HCT116 (cell line): ENCODE measurements around the gene EVL. TPM values are rescaled to one million over a fixed set of nuclear protein-coding genes. Genes with fewer than 3 reads are reported as not detected.

Experiments used
- ATAC-seq: fragments of 200-7000 bp; cut with Tn5 transposase; 2 replicates; pipeline ENCODE4 v1.9.1; 2020; ENCODE audit warnings: mild to moderate bottlenecking, moderate library complexity
- BruUV-seq: library from RNA; stranded (reverse); fragments of 400-500 nt; replicated peaks from 2 replicates; lab custom pipeline; 2021; lab: Mats Ljungman, UMichigan
- CTCF ChIA-PET: fragments of 300-600 bp; sonication (Branson Sonifier 250); formaldehyde crosslinking; loops from one replicate; lab custom pipeline; 2021; ENCODE audit warnings: antibody characterized with exemption; lab: Charles Lee
- POLR2A ChIA-PET: fragments of 300-600, 350-600 bp; sonication (Branson Sonifier 250); formaldehyde crosslinking; loops from one replicate; lab custom pipeline; 2021; ENCODE audit warnings: antibody characterized with exemption; lab: Charles Lee
- RAD21 ChIA-PET, 2 experiments: fragments of 300-600 bp; sonication (Branson Sonifier 250); formaldehyde crosslinking; loops; one replicate each; lab custom pipeline; 2023; ENCODE audit warnings: low total read pairs in 2 of 2; ENCODE audit not compliant: uncharacterized antibody in 2 of 2, unreplicated experiment in 2 of 2, low non-redundant PET in 1 of 2; lab: Charles Lee
- DNase-seq: peaks from one replicate; pipeline ENCODE4 v3.0.0-alpha.2; 2010; ENCODE audit warnings: low read depth, low spot score
- H2AFZ ChIP-seq: fragments of 200-600 bp; shearing (Covaris generic), sonication (generic); 2 replicates; pipeline ENCODE4 v1.6.1; 2017; ENCODE audit warnings: low read depth, mixed run types, mixed read lengths, antibody characterized with exemption, low read length; ENCODE audit not compliant: poor library complexity, severe bottlenecking
- H3K27ac ChIP-seq: 2 replicates; pipeline ENCODE4 v1.5.1; 2012; ENCODE audit warnings: low read depth, low read length
- H3K27me3 ChIP-seq: fragments of 200-600 bp; sonication (generic); 2 replicates; pipeline ENCODE4 v1.6.1; 2016; ENCODE audit warnings: mixed run types, low read length, mixed read lengths; ENCODE audit not compliant: insufficient read depth
- H3K36me3 ChIP-seq, 2 experiments: fragments of 200-500 bp in 1 of 2; fragments of 200-600 bp in 1 of 2; sonication (Bioruptor generic) in 1 of 2; sonication (generic) in 1 of 2; 2 replicates each; pipeline versions ENCODE4 v1.5.1 to v1.6.1; 2014 to 2016; ENCODE audit warnings: low read length in 2 of 2, inconsistent platforms in 1 of 2, mixed read lengths in 1 of 2, mixed run types in 1 of 2; ENCODE audit not compliant: insufficient read depth in 2 of 2, control insufficient read depth in 1 of 2
- H3K4me1 ChIP-seq, 2 experiments: fragments of 200-600 bp in 1 of 2; sonication (generic) in 1 of 2; 2 replicates each; pipeline versions ENCODE4 v1.5.1 to v1.6.1; 2012 to 2017; ENCODE audit warnings: low read length in 2 of 2, inconsistent platforms in 1 of 2, mild to moderate bottlenecking in 1 of 2, mixed read lengths in 1 of 2, mixed run types in 1 of 2, moderate library complexity in 1 of 2; ENCODE audit not compliant: insufficient read depth in 2 of 2, control insufficient read depth in 1 of 2
- H3K4me2 ChIP-seq: fragments of 200-600 bp; sonication (generic); 2 replicates; pipeline ENCODE4 v1.6.1; 2017; ENCODE audit warnings: mixed run types, low read length, mixed read lengths
- H3K4me3 ChIP-seq, 2 experiments: fragments of 200-600 bp in 1 of 2; sonication (generic) in 1 of 2; replicated peaks in 1 of 2; 2 replicates each; pipeline ENCODE4 v1.5.1; 2011 to 2016; ENCODE audit warnings: low read length in 2 of 2, control low read depth in 1 of 2, low read depth in 1 of 2, mild to moderate bottlenecking in 1 of 2, mixed read lengths in 1 of 2, mixed run types in 1 of 2
- H3K79me2 ChIP-seq: fragments of 200-600 bp; sonication (generic); 2 replicates; pipeline ENCODE4 v1.6.1; 2017; ENCODE audit warnings: mild to moderate bottlenecking, mixed run types, low read length, moderate library complexity, mixed read lengths; ENCODE audit not compliant: insufficient read depth
- H3K9ac ChIP-seq: fragments of 200-600 bp; sonication (generic); 2 replicates; pipeline ENCODE4 v1.6.1; 2016; ENCODE audit warnings: low read length, mixed read lengths
- H3K9me2 ChIP-seq: fragments of 200-600 bp; sonication (generic), shearing (Covaris generic); 2 replicates; pipeline ENCODE4 v1.6.1; 2017; ENCODE audit warnings: mixed run types, mild to moderate bottlenecking, moderate library complexity; ENCODE audit not compliant: insufficient read depth
- H3K9me3 ChIP-seq, 2 experiments: fragments of 200-500 bp in 1 of 2; fragments of 200-600 bp in 1 of 2; sonication (Bioruptor generic) in 1 of 2; sonication (generic) in 1 of 2; 2 replicates each; pipeline ENCODE4 v1.6.1; 2014 to 2017; ENCODE audit warnings: low read length in 2 of 2, mixed read lengths in 2 of 2, inconsistent platforms in 1 of 2, low read depth in 1 of 2, mild to moderate bottlenecking in 1 of 2, mixed run types in 1 of 2, moderate library complexity in 1 of 2; ENCODE audit not compliant: control insufficient read depth in 1 of 2, insufficient read depth in 1 of 2
- H4K20me1 ChIP-seq: fragments of 200-600 bp; sonication (generic), shearing (Covaris generic); 2 replicates; pipeline ENCODE4 v1.6.1; 2017; ENCODE audit warnings: mixed run types, mild to moderate bottlenecking, moderate library complexity; ENCODE audit not compliant: insufficient read depth
- CBX3 ChIP-seq: IDR thresholded peaks from 2 replicates; pipeline ENCODE4 v1.6.1; 2012; ENCODE audit warnings: low read depth
- CEBPB ChIP-seq: IDR thresholded peaks from 2 replicates; pipeline ENCODE4 v1.6.1; 2012; ENCODE audit warnings: low read depth
- EGR1 ChIP-seq: IDR thresholded peaks from 2 replicates; pipeline ENCODE4 v1.6.1; 2012; ENCODE audit warnings: low read depth
- POLR2AphosphoS5 ChIP-seq: IDR thresholded peaks from 2 replicates; pipeline ENCODE4 v1.6.1; 2011; ENCODE audit warnings: mild to moderate bottlenecking, low read depth, low read length, moderate library complexity
- RAD21 ChIP-seq: IDR thresholded peaks from 2 replicates; pipeline ENCODE4 v1.6.1; 2012; ENCODE audit warnings: low read depth, mild to moderate bottlenecking
- SP1 ChIP-seq: IDR thresholded peaks from 2 replicates; pipeline ENCODE4 v1.6.1; 2012; ENCODE audit warnings: low read depth
- SRF ChIP-seq: IDR thresholded peaks from 2 replicates; pipeline ENCODE4 v1.6.1; 2012; ENCODE audit warnings: low read depth
- TCF7L2 ChIP-seq: IDR thresholded peaks from 2 replicates; pipeline ENCODE4 v1.7.0; 2011; ENCODE audit warnings: borderline replicate concordance, inconsistent platforms; ENCODE audit not compliant: insufficient read depth, insufficient read length; ENCODE audit errors: extremely low read depth
- YY1 ChIP-seq: IDR thresholded peaks from 2 replicates; pipeline ENCODE4 v1.6.1; 2011; ENCODE audit warnings: low read length, low read depth, moderate library complexity, mild to moderate bottlenecking; ENCODE audit not compliant: insufficient replicate concordance; ENCODE audit errors: extremely low read depth
- ZFX ChIP-seq: fragments of 450-650 bp; IDR thresholded peaks from 2 replicates; pipeline ENCODE4 v1.6.1; 2017
- intact Hi-C: fragments of 100-400 bp; cut with micrococcal nuclease; formaldehyde crosslinking; loops from 2 replicates; pipeline ENCODE4 v1.10.0; 2022
- total RNA-seq: library from RNA; stranded (reverse); gene quantifications from one replicate; pipeline ENCODE4 v1.2.1, GENCODE V29; 2021; ENCODE audit not compliant: unreplicated experiment
- TF ChIP-seq, protein P1 (sequence below): IDR thresholded peaks from 2 replicates; pipeline ENCODE4 v1.6.1; 2012; ENCODE audit warnings: low read depth
- TF ChIP-seq, protein P2 (sequence below): IDR thresholded peaks from 2 replicates; pipeline ENCODE4 v1.6.1; 2012
- TF ChIP-seq, protein P3 (sequence below), 3 experiments: fragments of 200-600 bp in 1 of 3; sonication (generic) in 1 of 3; IDR thresholded peaks in 2 of 3; conservative IDR thresholded peaks in 1 of 3; 2 replicates each; pipeline ENCODE4 v1.5.1; 2012 to 2017; ENCODE audit warnings: low read depth in 2 of 3, low read length in 2 of 3, antibody characterized with exemption in 1 of 3, borderline replicate concordance in 1 of 3, control low read depth in 1 of 3, mild to moderate bottlenecking in 1 of 3, mixed read lengths in 1 of 3, mixed run types in 1 of 3, moderate library complexity in 1 of 3; ENCODE audit not compliant: insufficient read depth in 1 of 3
- TF ChIP-seq, protein P4 (sequence below): IDR thresholded peaks from 2 replicates; pipeline ENCODE4 v1.6.1; 2011; ENCODE audit warnings: mild to moderate bottlenecking, low read length, moderate library complexity; ENCODE audit not compliant: insufficient replicate concordance; ENCODE audit errors: extremely low read depth

The EVL gene
- total RNA-seq, 1 experiment from 2014 or later = 19.9 TPM

DNA sequence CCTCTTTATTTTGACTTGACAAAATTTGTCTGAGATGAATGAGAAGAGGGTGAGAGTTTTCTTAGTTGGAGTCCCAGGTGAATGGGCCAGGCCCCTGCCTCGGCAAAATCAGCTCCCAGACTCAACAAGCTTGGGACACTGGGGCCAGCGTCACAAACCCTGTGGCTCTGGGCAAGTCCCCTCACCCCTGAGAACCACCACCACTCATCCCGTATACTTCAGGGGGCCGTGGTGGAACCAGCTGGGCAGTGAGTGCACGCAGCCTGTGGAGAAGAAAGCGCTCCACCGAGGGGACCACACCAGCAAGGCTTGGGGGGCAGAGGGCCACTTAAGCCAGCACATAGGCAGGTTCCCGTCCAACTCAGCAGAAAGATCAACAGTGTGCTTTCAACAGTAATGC, 54.0 kb downstream of the EVL start:
- H3K27ac ChIP-seq = no peak overlapping the region
- no peaks in the 10 kb centered on the region for H3K36me3 ChIP-seq
- intact Hi-C loops = no loop called here
- H3K9me2 ChIP-seq = no peaks in the 10 kb centered on the region
- ChIA-PET CTCF (no interaction called here), RAD21 (no interaction called here), POLR2A (no interaction called here)
- TF ChIP-seq RAD21 (no peak), ZFX (no peak), YY1 (no peak), EGR1 (no peak), TCF7L2 (no peak), CEBPB (no peak), CBX3 (no peak), SP1 (no peak), POLR2AphosphoS5 (no peak), SRF (no peak)
- TF ChIP-seq, protein P1, sequence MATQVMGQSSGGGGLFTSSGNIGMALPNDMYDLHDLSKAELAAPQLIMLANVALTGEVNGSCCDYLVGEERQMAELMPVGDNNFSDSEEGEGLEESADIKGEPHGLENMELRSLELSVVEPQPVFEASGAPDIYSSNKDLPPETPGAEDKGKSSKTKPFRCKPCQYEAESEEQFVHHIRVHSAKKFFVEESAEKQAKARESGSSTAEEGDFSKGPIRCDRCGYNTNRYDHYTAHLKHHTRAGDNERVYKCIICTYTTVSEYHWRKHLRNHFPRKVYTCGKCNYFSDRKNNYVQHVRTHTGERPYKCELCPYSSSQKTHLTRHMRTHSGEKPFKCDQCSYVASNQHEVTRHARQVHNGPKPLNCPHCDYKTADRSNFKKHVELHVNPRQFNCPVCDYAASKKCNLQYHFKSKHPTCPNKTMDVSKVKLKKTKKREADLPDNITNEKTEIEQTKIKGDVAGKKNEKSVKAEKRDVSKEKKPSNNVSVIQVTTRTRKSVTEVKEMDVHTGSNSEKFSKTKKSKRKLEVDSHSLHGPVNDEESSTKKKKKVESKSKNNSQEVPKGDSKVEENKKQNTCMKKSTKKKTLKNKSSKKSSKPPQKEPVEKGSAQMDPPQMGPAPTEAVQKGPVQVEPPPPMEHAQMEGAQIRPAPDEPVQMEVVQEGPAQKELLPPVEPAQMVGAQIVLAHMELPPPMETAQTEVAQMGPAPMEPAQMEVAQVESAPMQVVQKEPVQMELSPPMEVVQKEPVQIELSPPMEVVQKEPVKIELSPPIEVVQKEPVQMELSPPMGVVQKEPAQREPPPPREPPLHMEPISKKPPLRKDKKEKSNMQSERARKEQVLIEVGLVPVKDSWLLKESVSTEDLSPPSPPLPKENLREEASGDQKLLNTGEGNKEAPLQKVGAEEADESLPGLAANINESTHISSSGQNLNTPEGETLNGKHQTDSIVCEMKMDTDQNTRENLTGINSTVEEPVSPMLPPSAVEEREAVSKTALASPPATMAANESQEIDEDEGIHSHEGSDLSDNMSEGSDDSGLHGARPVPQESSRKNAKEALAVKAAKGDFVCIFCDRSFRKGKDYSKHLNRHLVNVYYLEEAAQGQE = no peak
- TF ChIP-seq, protein P2, sequence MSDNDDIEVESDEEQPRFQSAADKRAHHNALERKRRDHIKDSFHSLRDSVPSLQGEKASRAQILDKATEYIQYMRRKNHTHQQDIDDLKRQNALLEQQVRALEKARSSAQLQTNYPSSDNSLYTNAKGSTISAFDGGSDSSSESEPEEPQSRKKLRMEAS = no peak
- TF ChIP-seq, protein P3, sequence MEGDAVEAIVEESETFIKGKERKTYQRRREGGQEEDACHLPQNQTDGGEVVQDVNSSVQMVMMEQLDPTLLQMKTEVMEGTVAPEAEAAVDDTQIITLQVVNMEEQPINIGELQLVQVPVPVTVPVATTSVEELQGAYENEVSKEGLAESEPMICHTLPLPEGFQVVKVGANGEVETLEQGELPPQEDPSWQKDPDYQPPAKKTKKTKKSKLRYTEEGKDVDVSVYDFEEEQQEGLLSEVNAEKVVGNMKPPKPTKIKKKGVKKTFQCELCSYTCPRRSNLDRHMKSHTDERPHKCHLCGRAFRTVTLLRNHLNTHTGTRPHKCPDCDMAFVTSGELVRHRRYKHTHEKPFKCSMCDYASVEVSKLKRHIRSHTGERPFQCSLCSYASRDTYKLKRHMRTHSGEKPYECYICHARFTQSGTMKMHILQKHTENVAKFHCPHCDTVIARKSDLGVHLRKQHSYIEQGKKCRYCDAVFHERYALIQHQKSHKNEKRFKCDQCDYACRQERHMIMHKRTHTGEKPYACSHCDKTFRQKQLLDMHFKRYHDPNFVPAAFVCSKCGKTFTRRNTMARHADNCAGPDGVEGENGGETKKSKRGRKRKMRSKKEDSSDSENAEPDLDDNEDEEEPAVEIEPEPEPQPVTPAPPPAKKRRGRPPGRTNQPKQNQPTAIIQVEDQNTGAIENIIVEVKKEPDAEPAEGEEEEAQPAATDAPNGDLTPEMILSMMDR (IDR thresholded peaks at IDR 0.05 in 2 of 3, conservative IDR thresholded peaks at IDR 0.05 in 1 of 3; ENCODE audit: borderline replicate concordance in 1 of 3, insufficient read depth in 1 of 3, low read depth in 2 of 3, low read length in 2 of 3) = no peak
- TF ChIP-seq, protein P4, sequence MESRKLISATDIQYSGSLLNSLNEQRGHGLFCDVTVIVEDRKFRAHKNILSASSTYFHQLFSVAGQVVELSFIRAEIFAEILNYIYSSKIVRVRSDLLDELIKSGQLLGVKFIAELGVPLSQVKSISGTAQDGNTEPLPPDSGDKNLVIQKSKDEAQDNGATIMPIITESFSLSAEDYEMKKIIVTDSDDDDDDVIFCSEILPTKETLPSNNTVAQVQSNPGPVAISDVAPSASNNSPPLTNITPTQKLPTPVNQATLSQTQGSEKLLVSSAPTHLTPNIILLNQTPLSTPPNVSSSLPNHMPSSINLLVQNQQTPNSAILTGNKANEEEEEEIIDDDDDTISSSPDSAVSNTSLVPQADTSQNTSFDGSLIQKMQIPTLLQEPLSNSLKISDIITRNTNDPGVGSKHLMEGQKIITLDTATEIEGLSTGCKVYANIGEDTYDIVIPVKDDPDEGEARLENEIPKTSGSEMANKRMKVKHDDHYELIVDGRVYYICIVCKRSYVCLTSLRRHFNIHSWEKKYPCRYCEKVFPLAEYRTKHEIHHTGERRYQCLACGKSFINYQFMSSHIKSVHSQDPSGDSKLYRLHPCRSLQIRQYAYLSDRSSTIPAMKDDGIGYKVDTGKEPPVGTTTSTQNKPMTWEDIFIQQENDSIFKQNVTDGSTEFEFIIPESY = no peak
- ATAC-seq (no peak), DNase-seq (no peak)
- no peak overlapping the region for H3K4me3 ChIP-seq
- no TSS peak for BruUV-seq
- no peaks in the 10 kb centered on the region for H3K9me3 ChIP-seq
- no peaks in the 10 kb centered on the region for H3K4me1 ChIP-seq
- H3K4me2 ChIP-seq = no peak overlapping the region
- no peak overlapping the region for H2AFZ ChIP-seq
- H3K9ac ChIP-seq = no peak overlapping the region
- no peaks in the 10 kb centered on the region for H3K27me3 ChIP-seq
- no peaks in the 10 kb centered on the region for H4K20me1 ChIP-seq
- no peaks in the 10 kb centered on the region for H3K79me2 ChIP-seq
